Keratinocyte (primary cell): ENCODE measurements around the gene FBXO10. TPM values are rescaled to one million over a fixed set of nuclear protein-coding genes. Genes with fewer than 3 reads are reported as not detected.
A peak's percentile ranks its signal among the peaks of the same experiment; 100 is the strongest.

Source experiments
- DNase-seq: peaks from one replicate; pipeline ENCODE4 v3.0.0-alpha.2; 2011; ENCODE audit warnings: low read depth, missing footprints, low spot score
- FAIRE-seq: peaks from 2 replicates; lab custom pipeline; 2011; peaks lifted over from hg19 to GRCh38; lab: Jason Lieb, UNC
- H2AFZ ChIP-seq: 2 replicates; pipeline ENCODE4 v1.6.0; 2012; ENCODE audit warnings: low read length, control low read depth, inconsistent platforms; ENCODE audit not compliant: control insufficient read depth
- H3K27ac ChIP-seq: 2 replicates; pipeline ENCODE4 v1.5.1; 2011; ENCODE audit warnings: low read length; ENCODE audit not compliant: control insufficient read depth, insufficient read depth
- H3K27me3 ChIP-seq: 3 replicates; pipeline ENCODE4 v1.6.0; 2011; ENCODE audit warnings: low read length; ENCODE audit not compliant: control insufficient read depth, insufficient read depth; ENCODE audit errors: extremely low read depth
- H3K36me3 ChIP-seq, 2 experiments: 2 replicates in 1 of 2; 3 replicates in 1 of 2; pipeline ENCODE4 v1.5.1; 2011; ENCODE audit warnings: low read length in 2 of 2, mild to moderate bottlenecking in 1 of 2; ENCODE audit not compliant: control insufficient read depth in 2 of 2, insufficient read depth in 2 of 2; ENCODE audit errors: extremely low read depth in 1 of 2
- H3K4me1 ChIP-seq: 3 replicates; pipeline ENCODE4 v1.5.1; 2011; ENCODE audit warnings: low read length; ENCODE audit not compliant: control insufficient read depth, insufficient read depth; ENCODE audit errors: extremely low read depth
- H3K4me2 ChIP-seq: 3 replicates; pipeline ENCODE4 v1.6.0; 2011; ENCODE audit warnings: low read depth, low read length; ENCODE audit not compliant: control insufficient read depth, insufficient read depth; ENCODE audit errors: extremely low read depth
- H3K4me3 ChIP-seq, 3 experiments: fragments of 200-600 bp in 1 of 3; sonication (generic) in 1 of 3; 2 replicates in 2 of 3; 3 replicates in 1 of 3; pipeline ENCODE4 v1.5.1; 2011 to 2016; ENCODE audit warnings: low read length in 3 of 3, mild to moderate bottlenecking in 3 of 3, control low read depth in 2 of 3, inconsistent platforms in 1 of 3, low read depth in 1 of 3, mixed read lengths in 1 of 3, mixed run types in 1 of 3, moderate library complexity in 1 of 3; ENCODE audit not compliant: control insufficient read depth in 2 of 3, insufficient read depth in 2 of 3; ENCODE audit errors: extremely low read depth in 1 of 3
- H3K79me2 ChIP-seq: 2 replicates; pipeline ENCODE4 v1.6.0; 2012; ENCODE audit warnings: low read length; ENCODE audit not compliant: control insufficient read depth, insufficient read depth
- H3K9ac ChIP-seq: 3 replicates; pipeline ENCODE4 v1.6.0; 2011; ENCODE audit warnings: low read length; ENCODE audit not compliant: control insufficient read depth, insufficient read depth; ENCODE audit errors: extremely low read depth
- H3K9me1 ChIP-seq: 3 replicates; pipeline ENCODE4 v1.6.0; 2011; ENCODE audit warnings: low read length; ENCODE audit not compliant: control insufficient read depth, insufficient read depth; ENCODE audit errors: extremely low read depth
- H3K9me3 ChIP-seq: 2 replicates; pipeline ENCODE4 v1.5.1; 2012; ENCODE audit warnings: low read depth, low read length; ENCODE audit not compliant: control insufficient read depth
- H4K20me1 ChIP-seq: 3 replicates; pipeline ENCODE4 v1.6.0; 2011; ENCODE audit warnings: low read length; ENCODE audit not compliant: control insufficient read depth, insufficient read depth; ENCODE audit errors: extremely low read depth
- CTCF ChIP-seq, 3 experiments: IDR thresholded peaks in 1 of 3; conservative IDR thresholded peaks in 1 of 3; optimal IDR thresholded peaks in 1 of 3; 2 replicates in 2 of 3; 3 replicates in 1 of 3; pipeline versions ENCODE3 to v1.5.1; 2011; ENCODE audit warnings: low read length in 3 of 3, mild to moderate bottlenecking in 3 of 3, moderate library complexity in 2 of 3, control low read depth in 1 of 3, inconsistent platforms in 1 of 3; ENCODE audit not compliant: insufficient read depth in 2 of 3; ENCODE audit errors: extremely low read depth in 1 of 3
- EZH2 ChIP-seq: IDR thresholded peaks from one replicate; pipeline ENCODE4 v1.6.1; 2012; ENCODE audit warnings: inconsistent platforms, mild to moderate bottlenecking, low read length, moderate library complexity
- dilution Hi-C: fragments of 300-500 bp; cut with MboI; formaldehyde crosslinking; loops from one replicate; pipeline ENCODE4 v1.7.0; 2020; ENCODE audit warnings: low sequenced_read_pairs; ENCODE audit not compliant: extremely low pct_ligation_motif_present
- polyA plus RNA-seq, 5 experiments: library from polyadenylated mRNA; depleted of rRNA in 3 of 5; stranded (reverse) in 3 of 5; stranded (forward) in 1 of 5; unstranded in 1 of 5; fragments of >200 nt; gene quantifications; 1 replicate in 1 of 5; 2 replicates in 3 of 5; 3 replicates in 1 of 5; pipeline versions ENCODE4 v1.2.1 to v1.2.3, GENCODE V29; 2011 to 2012; ENCODE audit warnings: missing spikeins in 2 of 5, low read depth in 1 of 5, low replicate concordance in 1 of 5

FBXO10 gene
- polyA plus RNA-seq, 1 donor (not counting 4 experiments of a cell fraction or from before 2014, with no cell fraction given) = 4.1 TPM

GRCh38 chr9:37542895-37543294 lies 33.3 kb downstream of the FBXO10 start:
- peak; percentile 69 for FAIRE-seq
- no peaks in the 10 kb centered on the region for H3K9me1 ChIP-seq
- no peaks in the 10 kb centered on the region for H3K79me2 ChIP-seq
- no peak for TF ChIP-seq CTCF (optimal IDR thresholded peaks at IDR 0.05 in 1 of 3, IDR thresholded peaks at IDR 0.05 in 1 of 3, conservative IDR thresholded peaks at IDR 0.05 in 1 of 3; ENCODE audit: extremely low read depth in 1 of 3, insufficient read depth in 2 of 3, low read length in 3 of 3)
- no peak for TF ChIP-seq EZH2
- H3K9ac ChIP-seq = no peak overlapping the region
- H2AFZ ChIP-seq = no peak overlapping the region
- peak overlapping the region; percentile 22 for H3K4me2 ChIP-seq
- no peaks in the 10 kb centered on the region for H4K20me1 ChIP-seq
- no peak overlapping the region for H3K4me3 ChIP-seq
- no peaks in the 10 kb centered on the region for H3K27me3 ChIP-seq
- H3K4me1 ChIP-seq = peaks cover 8% of the 10 kb centered on the region
- dilution Hi-C loops = no loop called here
- no peaks in the 10 kb centered on the region for H3K9me3 ChIP-seq
- no peak overlapping the region for H3K27ac ChIP-seq
- DNase-seq = no peak
- peaks cover 0 to 7% of the 10 kb centered on the region in 2 experiments for H3K36me3 ChIP-seq

- H3K4me2 ChIP-seq = peak overlapping the region; percentile 22
- H2AFZ ChIP-seq = no peak overlapping the region
- TF ChIP-seq EZH2 (no peak), CTCF (optimal IDR thresholded peaks at IDR 0.05 in 1 of 3, IDR thresholded peaks at IDR 0.05 in 1 of 3, conservative IDR thresholded peaks at IDR 0.05 in 1 of 3; ENCODE audit: extremely low read depth in 1 of 3, insufficient read depth in 2 of 3, low read length in 3 of 3) (no peak)
- H3K9ac ChIP-seq = no peak overlapping the region
- FAIRE-seq (no peak), DNase-seq (no peak)
- no peaks in the 10 kb centered on the region for H4K20me1 ChIP-seq
- H3K36me3 ChIP-seq = peaks cover 0 to 9% of the 10 kb centered on the region in 2 experiments
- H3K9me1 ChIP-seq = no peaks in the 10 kb centered on the region
- dilution Hi-C loops = no loop called here
- no peaks in the 10 kb centered on the region for H3K79me2 ChIP-seq
- no peak overlapping the region for H3K4me3 ChIP-seq
- peaks cover 8% of the 10 kb centered on the region for H3K4me1 ChIP-seq
- no peaks in the 10 kb centered on the region for H3K9me3 ChIP-seq
- H3K27me3 ChIP-seq = no peaks in the 10 kb centered on the region
- no peak overlapping the region for H3K27ac ChIP-seq
Measured at GRCh38 chr9:37542488-37542887, 33.7 kb downstream of the FBXO10 start.
